ENCODE results near the gene SLC33A1.

The SLC33A1 gene

GRCh38 chr3:155790272-155790925 is 63.8 kb downstream of the SLC33A1 start:
- DNase-seq (ENCODE audit: low spot score), result no peak

GRCh38 chr3:155785662-155786295 is 68.4 kb downstream of the SLC33A1 start:
- no peak for DNase-seq (ENCODE audit: low spot score)

GRCh38 chr3:155782390-155782953 is 71.8 kb downstream of the SLC33A1 start:
- no peak for DNase-seq (ENCODE audit: low spot score)

- no peak for DNase-seq (ENCODE audit: low spot score)
These were observed 73.9 kb downstream of the SLC33A1 start for GRCh38 chr3:155780291-155780690.

- no peak for DNase-seq (ENCODE audit: low spot score)
These were observed 75.8 kb downstream of the SLC33A1 start for GRCh38 chr3:155778462-155778861.

GRCh38 chr3:155772801-155773200 is 81.4 kb downstream of the SLC33A1 start:
- no peak for DNase-seq (ENCODE audit: low spot score)

GRCh38 chr3:155771126-155771525 is 83.1 kb downstream of the SLC33A1 start:
- no peak for DNase-seq (ENCODE audit: low spot score)

Measured in SW480 (cell line).